GM10266 (cell line): Measurements from ENCODE around the gene EML5.

ENCODE experiments used
- DNase-seq: peaks from one replicate; pipeline ENCODE4 v3.0.0; 2012; ENCODE audit errors: extremely low spot score
- TF ChIP-seq, protein P1 (sequence below): IDR thresholded peaks from 2 replicates; pipeline ENCODE4 v1.5.1; 2012; ENCODE audit warnings: mild to moderate bottlenecking, low read depth; ENCODE audit not compliant: control insufficient read depth, insufficient read depth; ENCODE audit errors: missing control alignments

The EML5 gene

DNA sequence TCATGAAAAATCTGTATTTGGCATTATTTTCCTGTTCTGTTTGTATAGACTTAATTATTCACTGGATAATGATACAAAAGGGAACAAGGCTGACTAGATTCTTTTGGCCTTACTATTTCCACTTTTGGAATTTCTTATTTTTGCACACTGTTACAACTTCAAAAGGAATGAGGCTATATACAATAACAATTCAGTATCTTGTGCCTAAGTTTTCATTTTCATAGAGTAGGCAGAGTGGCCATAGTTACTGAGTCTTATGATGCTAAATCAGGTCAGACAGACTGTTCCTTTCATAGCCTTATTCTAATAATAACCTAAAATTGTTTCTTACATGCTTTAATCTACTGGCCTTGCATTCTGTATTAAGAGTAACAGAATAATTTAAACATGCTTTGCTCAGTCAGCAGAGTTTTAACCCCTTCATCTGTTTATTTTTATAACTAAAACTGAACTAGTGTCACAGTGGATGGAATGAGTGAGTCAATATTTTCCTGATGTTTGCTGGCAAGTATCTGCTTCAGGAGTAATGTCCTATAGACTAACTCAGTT lies 42.2 kb upstream of the EML5 start:
- TF ChIP-seq, protein P1, sequence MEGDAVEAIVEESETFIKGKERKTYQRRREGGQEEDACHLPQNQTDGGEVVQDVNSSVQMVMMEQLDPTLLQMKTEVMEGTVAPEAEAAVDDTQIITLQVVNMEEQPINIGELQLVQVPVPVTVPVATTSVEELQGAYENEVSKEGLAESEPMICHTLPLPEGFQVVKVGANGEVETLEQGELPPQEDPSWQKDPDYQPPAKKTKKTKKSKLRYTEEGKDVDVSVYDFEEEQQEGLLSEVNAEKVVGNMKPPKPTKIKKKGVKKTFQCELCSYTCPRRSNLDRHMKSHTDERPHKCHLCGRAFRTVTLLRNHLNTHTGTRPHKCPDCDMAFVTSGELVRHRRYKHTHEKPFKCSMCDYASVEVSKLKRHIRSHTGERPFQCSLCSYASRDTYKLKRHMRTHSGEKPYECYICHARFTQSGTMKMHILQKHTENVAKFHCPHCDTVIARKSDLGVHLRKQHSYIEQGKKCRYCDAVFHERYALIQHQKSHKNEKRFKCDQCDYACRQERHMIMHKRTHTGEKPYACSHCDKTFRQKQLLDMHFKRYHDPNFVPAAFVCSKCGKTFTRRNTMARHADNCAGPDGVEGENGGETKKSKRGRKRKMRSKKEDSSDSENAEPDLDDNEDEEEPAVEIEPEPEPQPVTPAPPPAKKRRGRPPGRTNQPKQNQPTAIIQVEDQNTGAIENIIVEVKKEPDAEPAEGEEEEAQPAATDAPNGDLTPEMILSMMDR, result no peak
- no peak for DNase-seq

DNA sequence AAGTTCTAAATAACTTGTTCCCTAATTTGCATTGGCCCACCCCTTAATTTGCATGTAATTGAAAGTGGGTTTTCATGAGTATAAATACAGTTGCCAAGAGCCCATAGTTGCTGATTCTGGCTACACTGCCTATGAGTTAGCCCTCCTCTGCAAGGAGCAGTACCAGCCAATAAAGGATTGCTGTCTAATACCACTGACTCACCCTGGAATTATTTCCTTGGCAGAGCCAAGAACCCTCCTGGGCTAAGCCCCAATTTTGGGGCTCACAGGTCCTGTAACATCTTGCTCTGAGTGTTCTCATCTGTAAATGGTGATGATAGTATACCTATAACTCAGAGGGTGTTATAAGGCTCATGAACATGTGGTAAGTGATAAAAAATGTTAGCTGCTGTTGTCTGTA lies 38.5 kb upstream of the EML5 start:
- TF ChIP-seq, protein P1, result no peak
- no peak for DNase-seq

DNA sequence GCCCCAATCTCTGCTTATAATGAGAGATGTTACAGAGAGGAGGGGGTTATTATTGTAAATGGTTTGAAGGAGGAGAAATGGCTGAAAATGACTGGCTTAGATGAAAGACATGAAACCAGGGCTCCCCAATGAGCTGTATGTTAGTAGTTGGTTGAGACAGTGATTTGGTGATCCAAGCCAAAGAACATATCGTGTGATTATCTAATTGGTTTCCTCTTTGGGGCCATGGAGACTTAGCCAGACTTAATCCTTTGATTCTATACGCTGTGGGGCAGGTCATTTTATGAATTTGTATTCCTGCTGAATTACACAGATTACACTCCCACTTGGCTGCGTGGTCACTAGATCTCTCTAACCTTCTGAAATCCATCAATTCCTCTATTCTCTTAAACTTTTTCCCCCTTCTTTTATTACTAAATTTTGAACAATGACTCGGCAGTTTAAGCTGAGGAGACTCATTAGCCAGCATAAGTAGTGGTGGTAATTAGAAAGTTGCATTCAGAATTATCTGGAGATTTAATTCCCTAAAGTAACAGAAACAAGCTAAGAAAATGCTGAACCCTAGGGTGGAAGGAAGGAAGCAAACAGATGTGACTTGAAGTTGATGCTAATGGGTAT lies 37.0 kb upstream of the EML5 start:
- TF ChIP-seq, protein P1, result no peak
- DNase-seq, result no peak

DNA sequence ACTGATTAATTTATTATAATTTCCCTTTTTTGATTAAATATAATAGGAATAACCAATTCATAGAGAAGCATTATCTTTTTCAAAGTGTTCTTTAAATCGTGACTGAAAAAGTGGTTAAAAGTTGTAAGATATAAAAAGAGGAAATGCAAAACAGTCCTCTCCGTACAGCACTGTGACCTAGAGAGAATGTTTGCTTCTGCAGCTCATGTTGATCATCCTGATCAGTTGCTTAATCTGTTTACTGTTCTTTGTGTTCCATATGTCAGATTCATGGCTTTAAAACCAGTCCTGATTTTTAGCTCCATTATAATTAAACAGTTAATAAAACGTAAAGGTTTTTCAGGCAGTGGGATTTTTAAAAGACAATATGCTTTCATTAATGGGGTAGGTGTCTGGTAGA lies 36.4 kb upstream of the EML5 start:
- TF ChIP-seq, protein P1, result no peak
- no peak for DNase-seq

DNA sequence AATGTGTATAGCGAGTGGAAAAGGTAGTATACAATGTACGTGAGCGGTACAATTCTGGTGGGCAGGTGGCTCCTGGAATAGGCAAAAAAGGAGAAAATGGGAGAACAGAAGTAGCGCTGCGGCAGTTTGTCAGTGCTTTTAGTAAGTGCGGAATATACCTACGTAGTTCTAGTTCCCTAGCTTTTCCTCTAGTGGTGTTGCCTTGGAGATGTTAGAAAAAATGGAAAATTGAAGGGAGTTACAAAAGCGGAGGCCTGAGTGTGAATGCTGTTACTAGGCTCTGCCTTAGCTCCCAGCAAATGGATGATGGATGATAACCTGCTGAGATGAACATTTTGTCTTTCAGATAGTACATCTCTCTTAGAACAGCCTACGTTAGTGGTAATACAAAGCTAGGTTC lies 32.8 kb upstream of the EML5 start:
- TF ChIP-seq, protein P1, result no peak
- DNase-seq, result no peak

DNA sequence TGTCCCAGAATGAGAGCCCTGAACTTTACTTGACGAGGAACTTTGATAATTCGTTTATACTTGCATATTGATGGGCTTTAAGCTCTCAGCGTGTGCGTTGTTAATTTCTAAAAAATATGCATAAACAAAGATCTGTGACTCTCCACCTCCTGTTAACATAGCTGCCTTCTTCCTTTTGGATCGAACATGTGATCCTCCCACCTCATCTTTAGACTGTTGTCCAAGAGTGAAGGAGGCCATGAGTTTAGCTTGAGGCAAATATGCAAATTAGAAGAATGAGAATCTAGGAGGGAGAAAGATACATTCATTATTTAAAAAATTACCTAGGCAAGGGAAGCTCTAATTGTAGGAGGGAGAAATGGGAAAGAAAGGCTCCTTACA lies 32.3 kb upstream of the EML5 start:
- TF ChIP-seq, protein P1, result no peak
- DNase-seq, result no peak

DNA sequence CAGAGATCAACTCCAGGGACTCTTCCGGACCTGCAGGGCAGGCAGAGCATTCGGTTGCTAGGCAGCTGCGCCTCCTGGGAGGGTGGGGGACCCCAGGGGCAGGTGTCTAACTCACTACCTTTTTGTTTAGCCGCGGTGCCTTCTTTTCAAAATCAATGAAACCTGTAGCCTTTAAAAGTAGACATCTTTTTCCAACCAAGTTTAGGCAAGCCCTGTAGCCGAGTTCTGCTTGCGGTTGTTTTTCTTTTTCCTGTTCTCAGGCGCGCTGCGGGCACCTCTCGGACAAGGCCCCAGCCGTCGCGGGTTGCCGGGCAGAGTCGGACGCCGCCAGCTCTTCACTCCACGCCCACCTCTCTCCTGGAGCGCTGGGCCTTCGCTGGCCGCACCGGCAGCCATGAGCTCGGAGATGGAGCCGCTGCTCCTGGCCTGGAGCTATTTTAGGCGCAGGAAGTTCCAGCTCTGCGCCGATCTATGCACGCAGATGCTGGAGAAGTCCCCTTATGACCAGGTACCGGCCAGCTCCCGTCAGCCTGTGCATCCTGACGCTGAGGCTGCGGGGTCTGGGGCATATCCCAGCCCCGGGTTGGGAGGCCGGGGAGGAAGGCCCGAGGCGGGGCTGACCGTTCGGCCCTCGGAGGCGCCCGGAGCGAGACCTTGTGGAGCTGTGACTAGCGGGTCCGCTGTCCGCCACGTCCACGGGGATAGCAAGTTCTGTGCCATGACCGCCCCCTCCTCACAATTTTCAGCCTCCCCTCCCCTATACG lies 31.7 kb upstream of the EML5 start, which contains the start of gene TTC8:
TSS of gene TTC8 (plus strand) at position 338 of the 764 bp plus-strand sequence. CDS start at position 395, 57 bp downstream.
- peak; percentile 84 for DNase-seq
- TF ChIP-seq, protein P1, result no peak
